GM10847 (cell line): ENCODE measurements around the gene MTOR.

Source experiments
- POLR2A ChIP-seq: IDR thresholded peaks from 2 replicates; pipeline ENCODE4 v1.6.1; 2011; ENCODE audit not compliant: insufficient read length; ENCODE audit errors: extremely low read depth

The MTOR gene

GRCh38 chr1:11058026-11058425, 204.3 kb downstream of the MTOR start:
- TF ChIP-seq POLR2A: no peak

- no peak for TF ChIP-seq POLR2A
These were observed 204.9 kb downstream of the MTOR start for GRCh38 chr1:11057477-11057876.
